ENCODE measurements around the gene WBP1L. TPM values are rescaled to one million over a fixed set of nuclear protein-coding genes. Genes with fewer than 3 reads are reported as not detected.

The WBP1L gene
- total and polyA plus RNA-seq, 8 donors, result 15.1 to 140 (median 30.5) TPM

GRCh38 chr10:102799691-102800471 lies 56.1 kb downstream of the WBP1L start:
- peaks cover 67 to 96% (median 81%) of the 10 kb centered on the region in 4 donors for H3K4me1 ChIP-seq
- TF ChIP-seq EP300 (IDR thresholded peaks at IDR 0.05) (no peak), POLR2A (IDR thresholded peaks at IDR 0.05) (no peak), POLR2AphosphoS5 (IDR thresholded peaks at IDR 0.05) (peak in 1 of 3 donors; percentile 30), CTCF (IDR thresholded peaks at IDR 0.05) (peak in 1 of 7 experiments; percentile 6)
- peaks cover 15 to 32% (median 19%) of the 10 kb centered on the region in 4 donors for H3K36me3 ChIP-seq
- H3K27ac ChIP-seq, result peak overlapping the region; percentile 82 to 88 (median 87)
- no peak overlapping the region for H3K4me3 ChIP-seq
- H3K9me3 ChIP-seq, result no peaks in the 10 kb centered on the region
- peak in 1 of 2 donors; percentile 84 for DNase-seq
- no peaks in the 10 kb centered on the region for H3K27me3 ChIP-seq
- intact Hi-C loops (cut with DNase I; ENCODE audit: low total_unique reads), result no loop called here
- 25 to 50% (median 35%) methylated on average over 8 of the region's 8 CpGs for WGBS, 5 donors

GRCh38 chr10:102800611-102801335 lies 57.0 kb downstream of the WBP1L start:
- H3K27me3 ChIP-seq, result no peaks in the 10 kb centered on the region
- no peak overlapping the region for H3K4me3 ChIP-seq
- no peaks in the 10 kb centered on the region for H3K9me3 ChIP-seq
- TF ChIP-seq POLR2AphosphoS5 (IDR thresholded peaks at IDR 0.05), result no peak
- TF ChIP-seq CTCF (IDR thresholded peaks at IDR 0.05), result no peak
- TF ChIP-seq EP300 (IDR thresholded peaks at IDR 0.05), result no peak
- TF ChIP-seq POLR2A (IDR thresholded peaks at IDR 0.05), result no peak
- WGBS, 5 donors, result 46 to 58% (median 56%) methylated on average over 10 of the region's 10 CpGs
- peaks cover 15 to 37% (median 20%) of the 10 kb centered on the region in 4 donors for H3K36me3 ChIP-seq
- peak overlapping the region; percentile 82 to 88 (median 87) for H3K27ac ChIP-seq
- peaks cover 59 to 89% (median 72%) of the 10 kb centered on the region in 4 donors for H3K4me1 ChIP-seq
- intact Hi-C loops (cut with DNase I; ENCODE audit: low total_unique reads), result no loop called here
- no peak for DNase-seq

GRCh38 chr10:102801496-102801895 lies 57.7 kb downstream of the WBP1L start:
- Histone ChIP-seq H3K27ac (peak overlapping the region; percentile 43 to 88 (median 86)), H3K27me3 (no peaks in the 10 kb centered on the region), H3K4me1 (peaks cover 52 to 82% (median 67%) of the 10 kb centered on the region in 4 donors), H3K36me3 (peaks cover 15 to 42% (median 21%) of the 10 kb centered on the region in 4 donors), H3K4me3 (no peak overlapping the region), H3K9me3 (no peaks in the 10 kb centered on the region)
- 30 to 56% (median 50%) methylated on average over 2 of the region's 2 CpGs for WGBS, 5 donors
- no peak for TF ChIP-seq EP300 (IDR thresholded peaks at IDR 0.05)
- TF ChIP-seq POLR2A (IDR thresholded peaks at IDR 0.05), result no peak
- no peak for TF ChIP-seq CTCF (IDR thresholded peaks at IDR 0.05)
- TF ChIP-seq POLR2AphosphoS5 (IDR thresholded peaks at IDR 0.05), result no peak
- intact Hi-C loops (cut with DNase I; ENCODE audit: low total_unique reads), result no loop called here
- peak in 1 of 2 donors; percentile 58 for DNase-seq

GRCh38 chr10:102801978-102802377 lies 58.2 kb downstream of the WBP1L start:
- intact Hi-C loops (cut with DNase I; ENCODE audit: low total_unique reads), result no loop called here
- Histone ChIP-seq H3K4me1 (peaks cover 47 to 77% (median 63%) of the 10 kb centered on the region in 4 donors), H3K27ac (peak overlapping the region; percentile 67 to 88 (median 86)), H3K27me3 (no peaks in the 10 kb centered on the region), H3K36me3 (peaks cover 15 to 43% (median 21%) of the 10 kb centered on the region in 4 donors), H3K4me3 (no peak overlapping the region), H3K9me3 (no peaks in the 10 kb centered on the region)
- TF ChIP-seq POLR2A (IDR thresholded peaks at IDR 0.05), result no peak
- TF ChIP-seq EP300 (IDR thresholded peaks at IDR 0.05), result no peak
- no peak for TF ChIP-seq CTCF (IDR thresholded peaks at IDR 0.05)
- no peak for TF ChIP-seq POLR2AphosphoS5 (IDR thresholded peaks at IDR 0.05)
- no peak for DNase-seq
- 20 to 44% (median 27%) methylated on average over 3 of the region's 3 CpGs for WGBS, 5 donors

Data from stomach (tissue), 9 donors.